Uterus (tissue), 2 donors: Measurements from ENCODE around the gene CLOCK.

ENCODE experiments used
- CTCF ChIP-seq, 4 experiments: fragments of 200-600 bp in 2 of 4; fragments of 450-650 bp in 2 of 4; sonication (generic) in 2 of 4; IDR thresholded peaks; one replicate each; pipeline ENCODE4 v1.5.1; 2016 to 2019; ENCODE audit warnings: antibody characterized with exemption in 4 of 4, mild to moderate bottlenecking in 2 of 4, moderate library complexity in 1 of 4
- POLR2A ChIP-seq, 2 donors: fragments of 450-650 bp; IDR thresholded peaks; one replicate each; pipeline ENCODE4 v1.6.1; 2016; ENCODE audit warnings: antibody characterized with exemption in 2 of 2, mild to moderate bottlenecking in 1 of 2, moderate library complexity in 1 of 2

GRCh38 chr4:55518442-55518841, 28.3 kb downstream of the CLOCK start:
- TF ChIP-seq CTCF (IDR thresholded peaks at IDR 0.05) (no peak), POLR2A (IDR thresholded peaks at IDR 0.05) (no peak)
